ENCODE measurements around the gene FRMPD4. TPM values are rescaled to one million over a fixed set of nuclear protein-coding genes. Genes with fewer than 3 reads are reported as not detected.
A peak's percentile ranks its signal among the peaks of the same experiment; 100 is the strongest.

The FRMPD4 gene
- total RNA-seq, 1 donor from 2014 or later, result 0.54 TPM

DNA sequence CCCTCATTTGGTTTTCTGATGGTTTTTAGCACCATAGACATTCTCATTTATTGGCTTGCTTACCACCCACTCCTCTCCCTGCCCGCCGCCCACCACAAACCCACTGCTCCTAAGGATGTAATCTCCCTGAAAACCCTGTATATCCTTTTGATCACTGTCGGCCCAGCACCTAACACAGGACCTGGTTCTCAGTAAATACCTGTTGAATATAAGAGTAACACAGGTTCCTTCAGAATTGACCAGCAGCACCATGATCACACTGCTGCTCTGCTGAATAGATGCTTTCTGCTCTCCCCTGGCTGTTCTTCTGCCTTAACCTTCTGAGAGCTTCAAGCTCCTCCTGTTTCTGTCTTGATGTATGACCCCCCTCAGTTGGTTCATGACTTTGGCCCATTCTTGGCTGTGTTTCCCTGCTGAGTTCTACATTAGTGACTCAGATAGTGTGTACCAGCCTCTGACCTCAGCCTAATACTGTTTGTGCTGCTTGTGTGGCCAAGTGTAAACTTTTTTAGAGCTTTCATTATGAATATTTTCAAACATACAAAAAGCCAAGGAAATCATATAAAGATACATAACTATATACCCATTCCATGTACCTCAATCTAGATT, 265.3 kb downstream of the FRMPD4 start:
- no peak overlapping the region for H3K4me3 ChIP-seq (ENCODE audit: insufficient read depth, low read depth, low read length)
- Mint-ChIP-seq H3K27me3 (ENCODE audit: low read depth, unreplicated experiment) (no peaks in the 10 kb centered on the region), H3K36me3 (ENCODE audit: low read depth, unreplicated experiment) (no peaks in the 10 kb centered on the region), H3K9me3 (ENCODE audit: unreplicated experiment) (no peaks in the 10 kb centered on the region), H3K27ac (ENCODE audit: unreplicated experiment) (no peak overlapping the region), H3K4me1 (ENCODE audit: low read depth, unreplicated experiment) (no peaks in the 10 kb centered on the region), H3K4me3 (ENCODE audit: unreplicated experiment) (no peak overlapping the region)
- no peak overlapping the region for H3K9ac ChIP-seq (ENCODE audit: low read length)
- TF ChIP-seq, protein P1, sequence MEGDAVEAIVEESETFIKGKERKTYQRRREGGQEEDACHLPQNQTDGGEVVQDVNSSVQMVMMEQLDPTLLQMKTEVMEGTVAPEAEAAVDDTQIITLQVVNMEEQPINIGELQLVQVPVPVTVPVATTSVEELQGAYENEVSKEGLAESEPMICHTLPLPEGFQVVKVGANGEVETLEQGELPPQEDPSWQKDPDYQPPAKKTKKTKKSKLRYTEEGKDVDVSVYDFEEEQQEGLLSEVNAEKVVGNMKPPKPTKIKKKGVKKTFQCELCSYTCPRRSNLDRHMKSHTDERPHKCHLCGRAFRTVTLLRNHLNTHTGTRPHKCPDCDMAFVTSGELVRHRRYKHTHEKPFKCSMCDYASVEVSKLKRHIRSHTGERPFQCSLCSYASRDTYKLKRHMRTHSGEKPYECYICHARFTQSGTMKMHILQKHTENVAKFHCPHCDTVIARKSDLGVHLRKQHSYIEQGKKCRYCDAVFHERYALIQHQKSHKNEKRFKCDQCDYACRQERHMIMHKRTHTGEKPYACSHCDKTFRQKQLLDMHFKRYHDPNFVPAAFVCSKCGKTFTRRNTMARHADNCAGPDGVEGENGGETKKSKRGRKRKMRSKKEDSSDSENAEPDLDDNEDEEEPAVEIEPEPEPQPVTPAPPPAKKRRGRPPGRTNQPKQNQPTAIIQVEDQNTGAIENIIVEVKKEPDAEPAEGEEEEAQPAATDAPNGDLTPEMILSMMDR (IDR thresholded peaks at IDR 0.05; ENCODE audit: insufficient read depth, low read depth, low read length), result no peak
- no peak for TF ChIP-seq EZH2 (IDR thresholded peaks at IDR 0.05; ENCODE audit: insufficient read depth, low read length)
- no peak for DNase-seq (ENCODE audit: low read depth)
- no peaks in the 10 kb centered on the region for H3K9me3 ChIP-seq (ENCODE audit: insufficient read depth, low read depth, low read length)
- no peak overlapping the region for H3K4me2 ChIP-seq (ENCODE audit: low read length)
- no peaks in the 10 kb centered on the region for H3K36me3 ChIP-seq (ENCODE audit: insufficient read depth, low read length)
- no peak overlapping the region for H3K27ac ChIP-seq (ENCODE audit: low read depth, low read length)
- no peaks in the 10 kb centered on the region for H4K20me1 ChIP-seq (ENCODE audit: insufficient read depth, low read length)
- H3K79me2 ChIP-seq (ENCODE audit: insufficient read depth, low read length), result no peaks in the 10 kb centered on the region
- no peaks in the 10 kb centered on the region for H3K4me1 ChIP-seq (ENCODE audit: insufficient read depth, low read length)
- H2AFZ ChIP-seq (ENCODE audit: low read depth, low read length), result no peak overlapping the region
- no peaks in the 10 kb centered on the region for H3K27me3 ChIP-seq (ENCODE audit: insufficient read depth, low read length)
- peak; percentile 13 for FAIRE-seq

- Histone ChIP-seq H3K4me2 (ENCODE audit: low read length) (no peak overlapping the region), H3K27me3 (ENCODE audit: insufficient read depth, low read length) (no peaks in the 10 kb centered on the region), H3K4me3 (ENCODE audit: insufficient read depth, low read depth, low read length) (no peak overlapping the region), H3K79me2 (ENCODE audit: insufficient read depth, low read length) (no peaks in the 10 kb centered on the region), H2AFZ (ENCODE audit: low read depth, low read length) (no peak overlapping the region), H3K9ac (ENCODE audit: low read length) (no peak overlapping the region), H3K27ac (ENCODE audit: low read depth, low read length) (no peak overlapping the region), H3K9me3 (ENCODE audit: insufficient read depth, low read depth, low read length) (no peaks in the 10 kb centered on the region), H3K4me1 (ENCODE audit: insufficient read depth, low read length) (no peaks in the 10 kb centered on the region), H4K20me1 (ENCODE audit: insufficient read depth, low read length) (no peaks in the 10 kb centered on the region), H3K36me3 (ENCODE audit: insufficient read depth, low read length) (no peaks in the 10 kb centered on the region)
- Mint-ChIP-seq H3K4me3 (ENCODE audit: unreplicated experiment) (no peak overlapping the region), H3K27me3 (ENCODE audit: low read depth, unreplicated experiment) (no peaks in the 10 kb centered on the region), H3K27ac (ENCODE audit: unreplicated experiment) (no peak overlapping the region), H3K4me1 (ENCODE audit: low read depth, unreplicated experiment) (no peaks in the 10 kb centered on the region), H3K36me3 (ENCODE audit: low read depth, unreplicated experiment) (no peaks in the 10 kb centered on the region), H3K9me3 (ENCODE audit: unreplicated experiment) (no peaks in the 10 kb centered on the region)
- FAIRE-seq (no peak), DNase-seq (ENCODE audit: low read depth) (no peak)
- no peak for TF ChIP-seq EZH2 (IDR thresholded peaks at IDR 0.05; ENCODE audit: insufficient read depth, low read length)
- TF ChIP-seq, protein P1 (IDR thresholded peaks at IDR 0.05; ENCODE audit: insufficient read depth, low read depth, low read length), result no peak
These were observed 267.0 kb downstream of the FRMPD4 start for GRCh38 chrX:12405306-12405705.

- no peaks in the 10 kb centered on the region for H3K4me1 ChIP-seq (ENCODE audit: insufficient read depth, low read length)
- H3K79me2 ChIP-seq (ENCODE audit: insufficient read depth, low read length), result no peaks in the 10 kb centered on the region
- no peaks in the 10 kb centered on the region for H4K20me1 ChIP-seq (ENCODE audit: insufficient read depth, low read length)
- Mint-ChIP-seq H3K9me3 (ENCODE audit: unreplicated experiment) (no peaks in the 10 kb centered on the region), H3K4me1 (ENCODE audit: low read depth, unreplicated experiment) (peaks cover 2% of the 10 kb centered on the region), H3K27me3 (ENCODE audit: low read depth, unreplicated experiment) (no peaks in the 10 kb centered on the region), H3K27ac (ENCODE audit: unreplicated experiment) (no peak overlapping the region), H3K4me3 (ENCODE audit: unreplicated experiment) (no peak overlapping the region), H3K36me3 (ENCODE audit: low read depth, unreplicated experiment) (no peaks in the 10 kb centered on the region)
- H3K27ac ChIP-seq (ENCODE audit: low read depth, low read length), result no peak overlapping the region
- no peak overlapping the region for H3K4me2 ChIP-seq (ENCODE audit: low read length)
- no peaks in the 10 kb centered on the region for H3K9me3 ChIP-seq (ENCODE audit: insufficient read depth, low read depth, low read length)
- H3K36me3 ChIP-seq (ENCODE audit: insufficient read depth, low read length), result no peaks in the 10 kb centered on the region
- no peak overlapping the region for H3K4me3 ChIP-seq (ENCODE audit: insufficient read depth, low read depth, low read length)
- no peak for FAIRE-seq
- no peaks in the 10 kb centered on the region for H3K27me3 ChIP-seq (ENCODE audit: insufficient read depth, low read length)
- TF ChIP-seq, protein P1 (IDR thresholded peaks at IDR 0.05; ENCODE audit: insufficient read depth, low read depth, low read length), result no peak
- TF ChIP-seq EZH2 (IDR thresholded peaks at IDR 0.05; ENCODE audit: insufficient read depth, low read length), result no peak
- DNase-seq (ENCODE audit: low read depth), result no peak
- no peak overlapping the region for H2AFZ ChIP-seq (ENCODE audit: low read depth, low read length)
- no peak overlapping the region for H3K9ac ChIP-seq (ENCODE audit: low read length)
These were observed 272.2 kb downstream of the FRMPD4 start for GRCh38 chrX:12410523-12410922.

Measured in astrocyte (in vitro differentiated cells and primary cell).